ENCODE results near the gene SMURF1.

The SMURF1 gene

GRCh38 chr7:99098286-99098823 lies 45.6 kb downstream of the SMURF1 start:
- DNase-seq (ENCODE audit: low read depth) = no peak

DNA sequence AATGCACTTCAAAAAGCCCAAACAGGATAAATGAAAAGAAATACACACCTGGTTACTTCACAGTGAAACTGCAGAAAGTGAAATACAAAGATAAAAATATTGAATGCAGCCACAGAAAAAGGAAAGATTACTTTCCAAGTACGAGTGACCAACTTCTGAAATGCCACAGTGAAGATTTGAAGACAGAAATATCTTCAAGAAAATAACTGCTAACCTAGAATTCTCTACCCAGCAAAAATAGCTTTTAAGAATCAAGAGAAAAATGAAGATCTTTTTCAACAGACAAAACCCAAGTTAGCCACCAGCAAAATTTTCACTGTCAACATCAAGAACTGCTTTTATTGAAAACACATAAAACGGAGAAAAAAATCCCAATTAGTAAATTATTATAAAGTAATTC lies 46.2 kb downstream of the SMURF1 start:
- no peak for DNase-seq (ENCODE audit: low read depth)

DNA sequence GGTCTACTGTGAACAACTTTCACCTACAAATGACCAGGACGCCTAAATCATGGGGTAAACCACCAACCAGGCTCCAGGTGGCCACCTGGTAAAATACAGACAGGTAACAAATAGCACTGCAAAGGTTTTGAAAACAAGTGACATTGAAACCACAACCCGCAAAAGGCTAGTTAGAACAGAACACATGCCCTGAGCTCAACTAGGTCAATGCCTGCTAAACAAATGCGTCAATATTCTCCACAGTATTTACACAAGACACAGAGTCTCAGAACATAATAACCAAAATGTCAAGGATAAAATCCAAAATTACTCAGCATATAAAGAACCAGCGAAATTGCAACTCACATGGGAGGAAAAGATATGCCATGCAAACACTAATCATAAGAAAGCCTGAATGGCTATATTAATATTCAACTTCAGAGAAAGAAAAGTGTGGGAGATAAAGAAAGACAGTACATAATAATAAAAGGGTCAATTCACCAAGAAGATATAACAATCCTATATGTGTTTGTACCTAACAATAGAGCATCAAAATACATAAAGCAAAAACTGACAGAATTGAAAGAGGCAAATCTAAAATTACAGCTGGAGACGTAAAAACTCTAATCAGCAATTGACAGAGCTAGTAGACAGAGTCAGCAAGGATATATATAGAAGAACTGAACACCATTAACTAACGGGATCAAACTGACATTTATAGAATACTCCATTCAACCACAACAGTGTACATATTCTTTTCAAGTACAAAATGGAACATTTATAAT lies 47.6 kb downstream of the SMURF1 start:
- DNase-seq (ENCODE audit: low read depth) = no peak

GRCh38 chr7:99095698-99096097 lies 48.2 kb downstream of the SMURF1 start:
- no peak for DNase-seq (ENCODE audit: low read depth)

- DNase-seq (ENCODE audit: low read depth) = no peak
Measured at GRCh38 chr7:99094401-99094800, 49.5 kb downstream of the SMURF1 start.

- DNase-seq (ENCODE audit: low read depth) = no peak
Measured at GRCh38 chr7:99092064-99092720, 51.7 kb downstream of the SMURF1 start.

- DNase-seq (ENCODE audit: low read depth) = no peak
Measured at GRCh38 chr7:99090771-99091542, 53.0 kb downstream of the SMURF1 start.

DNA sequence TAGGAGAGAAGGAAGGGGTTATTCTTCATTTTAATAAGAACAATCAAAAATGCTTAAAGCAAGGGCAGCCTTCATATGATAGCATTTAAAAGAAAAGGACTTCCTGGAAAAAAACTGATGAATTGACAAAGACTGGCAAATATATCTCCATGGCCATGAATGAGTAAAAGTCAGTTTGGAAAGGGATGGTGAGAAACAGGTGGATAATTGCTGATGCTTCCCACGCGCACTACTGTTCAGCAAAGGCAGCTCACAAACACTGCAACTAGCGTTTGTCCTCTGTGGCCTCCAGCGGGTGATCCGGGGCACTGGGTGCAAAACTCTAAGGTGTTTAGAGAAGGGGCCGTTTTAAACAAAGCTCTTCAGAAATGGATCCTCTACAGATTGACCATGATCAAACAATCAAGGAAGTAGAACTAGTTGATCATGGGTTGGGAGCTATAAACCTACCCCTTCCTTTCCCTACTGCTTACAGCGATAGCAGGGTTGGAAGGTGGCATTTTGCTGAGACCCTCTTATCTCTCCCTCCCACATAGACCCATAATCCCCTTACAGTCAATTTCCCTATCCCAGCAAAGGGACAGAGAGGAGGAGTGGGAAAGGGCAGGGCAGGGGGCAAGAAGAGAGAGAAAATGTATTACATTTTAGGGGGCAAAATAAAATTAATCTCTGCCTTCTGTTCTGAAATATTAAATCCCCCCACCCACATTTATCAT lies 53.8 kb downstream of the SMURF1 start:
- no peak for DNase-seq (ENCODE audit: low read depth)

DNA sequence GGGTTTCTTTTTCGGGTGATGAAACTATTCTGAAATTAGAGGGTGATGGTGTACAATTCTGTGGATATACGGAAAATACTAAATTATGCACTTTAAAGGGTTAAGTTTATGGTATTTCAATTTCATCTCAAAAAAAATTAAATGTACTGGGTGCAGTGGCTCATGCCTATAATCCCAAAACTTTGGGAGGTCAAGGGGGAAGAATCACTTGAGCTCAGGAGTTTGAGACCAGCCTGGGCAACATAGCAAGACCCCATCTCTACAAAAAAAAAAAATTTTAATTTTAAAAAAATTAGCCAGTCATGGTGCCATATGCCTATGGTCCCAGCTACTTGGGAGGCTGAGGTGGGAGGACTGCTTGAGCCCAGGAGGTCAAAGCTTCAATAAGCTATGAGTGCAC lies 57.0 kb downstream of the SMURF1 start:
- DNase-seq (ENCODE audit: low read depth) = no peak

- no peak for DNase-seq (ENCODE audit: low read depth)
Measured at GRCh38 chr7:99086532-99086931, 57.4 kb downstream of the SMURF1 start.

DNA sequence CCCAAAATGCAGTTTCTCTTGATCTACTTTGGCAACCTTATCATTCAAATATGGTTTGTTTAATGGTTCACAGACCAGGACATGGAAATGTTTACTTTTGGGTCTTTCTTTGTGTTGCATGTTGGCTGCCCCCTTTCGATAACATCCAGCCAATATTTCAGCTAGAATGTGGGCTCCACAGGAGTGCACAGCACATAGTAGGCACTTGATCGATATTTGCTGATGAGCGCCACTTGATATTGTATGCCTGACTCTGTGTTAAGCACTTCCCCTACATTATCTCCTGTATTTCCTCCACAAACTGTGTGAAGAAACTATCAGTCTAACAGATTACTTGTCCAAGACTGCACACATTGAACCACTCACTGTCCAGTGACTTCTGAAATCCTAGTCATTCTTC lies 60.2 kb downstream of the SMURF1 start:
- no peak for DNase-seq (ENCODE audit: low read depth)

DNA sequence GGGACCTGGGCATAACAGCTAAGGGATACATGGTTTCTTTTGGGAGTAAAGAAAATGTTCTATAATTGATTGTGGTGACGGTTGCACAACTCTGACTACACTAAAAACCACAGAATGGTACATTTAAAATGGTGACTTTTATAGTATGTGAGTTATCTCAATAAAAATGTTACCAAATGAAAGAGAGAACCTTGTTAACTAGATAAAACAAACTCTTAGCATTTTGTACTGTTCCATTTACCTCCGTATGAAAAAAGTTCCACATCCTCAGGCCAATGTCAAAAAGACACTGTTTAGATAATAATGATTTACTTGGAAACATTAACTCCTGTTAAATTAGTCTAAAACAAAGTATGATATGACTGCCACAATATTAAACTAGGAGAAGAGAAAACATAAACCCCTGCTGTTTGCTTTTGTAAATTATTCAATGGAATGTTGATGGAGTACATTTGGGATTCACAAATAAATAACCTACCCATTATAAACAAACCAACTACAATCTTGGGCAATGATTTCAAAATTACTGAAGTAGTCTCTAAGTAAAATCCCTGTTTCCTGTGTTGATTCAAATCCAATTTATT lies 60.7 kb downstream of the SMURF1 start:
- DNase-seq (ENCODE audit: low read depth) = no peak

DNA sequence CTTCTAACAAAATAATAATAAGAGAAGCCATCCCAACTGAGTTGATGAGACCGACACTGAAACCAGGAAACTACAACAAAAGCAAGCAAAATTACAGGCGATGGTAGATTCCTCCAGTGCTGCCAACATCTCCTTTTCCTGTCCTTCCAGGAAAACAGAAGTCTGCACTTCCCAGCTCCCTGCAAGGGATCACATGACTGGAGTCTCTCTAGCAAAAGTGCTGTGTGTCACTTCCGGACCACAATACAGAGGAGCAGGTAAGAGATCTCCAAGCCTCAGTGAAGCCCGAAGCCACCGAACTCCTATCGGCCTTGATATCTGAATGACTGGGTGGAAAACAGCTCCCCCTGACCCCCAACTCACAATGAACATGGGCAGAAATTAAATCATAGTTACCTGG lies 63.2 kb downstream of the SMURF1 start:
- DNase-seq (ENCODE audit: low read depth) = no peak

- no peak for DNase-seq (ENCODE audit: low read depth)
Measured at GRCh38 chr7:99079104-99079503, 64.8 kb downstream of the SMURF1 start.

- no peak for DNase-seq (ENCODE audit: low read depth)
Measured at GRCh38 chr7:99078416-99078815, 65.5 kb downstream of the SMURF1 start.

- DNase-seq (ENCODE audit: low read depth) = no peak
Measured at GRCh38 chr7:99076615-99077014, 67.3 kb downstream of the SMURF1 start.

- no peak for DNase-seq (ENCODE audit: low read depth)
Measured at GRCh38 chr7:99073839-99074446, 70.0 kb downstream of the SMURF1 start.

DNA sequence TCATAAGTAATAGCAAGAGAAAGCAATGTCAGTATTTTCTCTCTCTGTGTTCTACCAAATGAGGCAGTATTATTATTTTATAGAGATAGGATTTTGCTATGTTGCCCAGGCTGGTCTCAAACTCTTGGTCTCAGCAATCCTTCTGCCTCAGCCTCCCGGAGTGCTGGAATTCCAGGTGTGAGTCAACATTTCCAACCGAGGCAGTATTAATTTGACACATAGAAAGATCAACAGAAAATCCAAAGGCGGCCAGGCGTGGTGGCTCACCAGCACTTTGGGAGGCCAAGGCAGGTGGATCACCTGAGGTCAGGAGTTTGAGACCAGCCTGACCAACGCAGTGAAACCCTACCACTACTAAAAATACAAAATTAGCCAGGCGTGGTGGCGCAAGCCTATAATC lies 71.8 kb downstream of the SMURF1 start:
- DNase-seq (ENCODE audit: low read depth) = no peak

DNA sequence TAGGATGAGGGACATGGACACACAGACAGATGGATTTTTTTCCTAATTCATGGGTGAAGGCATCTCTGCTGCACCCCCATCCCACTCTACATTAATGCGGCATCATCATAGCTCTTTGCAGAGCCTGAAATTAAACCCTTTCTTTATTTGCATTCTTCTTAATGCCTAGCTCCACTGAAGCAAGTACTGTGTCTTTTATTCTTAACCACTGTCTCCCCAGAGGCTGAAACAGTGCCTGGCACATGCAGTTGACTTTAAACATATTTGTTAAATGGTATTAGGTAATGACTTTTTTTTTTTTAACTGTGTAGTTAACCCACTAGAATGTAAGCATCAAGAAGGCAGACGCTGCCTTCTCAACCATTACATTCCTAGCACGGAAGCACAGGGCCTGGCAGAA lies 73.5 kb downstream of the SMURF1 start:
- no peak for DNase-seq (ENCODE audit: low read depth)

- DNase-seq (ENCODE audit: low read depth) = no peak
Measured at GRCh38 chr7:99061001-99061776, 82.7 kb downstream of the SMURF1 start.

DNA sequence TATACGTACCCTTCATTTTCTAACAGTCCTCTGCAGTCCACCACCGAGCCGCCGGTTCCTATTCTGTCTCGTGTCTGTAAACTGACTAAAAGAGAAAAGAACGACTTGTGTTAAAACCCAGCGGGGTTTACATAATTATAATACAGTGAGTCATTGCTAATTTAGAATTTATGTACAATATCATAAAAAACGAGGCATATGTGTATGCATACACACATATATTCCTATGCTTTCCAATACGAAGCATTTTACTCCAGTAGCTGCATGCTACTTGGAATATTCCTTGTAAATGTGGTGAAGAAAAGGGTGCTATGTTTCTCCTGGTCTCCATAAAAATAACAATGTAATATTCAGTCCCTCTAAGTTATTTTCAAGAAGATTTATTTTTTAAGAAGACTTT lies 89.1 kb downstream of the SMURF1 start:
- no peak for DNase-seq (ENCODE audit: low read depth)

All from activated T-helper 1 cell treated with Interleukin-2 at 50 U/mL for 16 hours (primary cell).